ENCODE data around the gene FREM2.

The FREM2 gene, protein sequence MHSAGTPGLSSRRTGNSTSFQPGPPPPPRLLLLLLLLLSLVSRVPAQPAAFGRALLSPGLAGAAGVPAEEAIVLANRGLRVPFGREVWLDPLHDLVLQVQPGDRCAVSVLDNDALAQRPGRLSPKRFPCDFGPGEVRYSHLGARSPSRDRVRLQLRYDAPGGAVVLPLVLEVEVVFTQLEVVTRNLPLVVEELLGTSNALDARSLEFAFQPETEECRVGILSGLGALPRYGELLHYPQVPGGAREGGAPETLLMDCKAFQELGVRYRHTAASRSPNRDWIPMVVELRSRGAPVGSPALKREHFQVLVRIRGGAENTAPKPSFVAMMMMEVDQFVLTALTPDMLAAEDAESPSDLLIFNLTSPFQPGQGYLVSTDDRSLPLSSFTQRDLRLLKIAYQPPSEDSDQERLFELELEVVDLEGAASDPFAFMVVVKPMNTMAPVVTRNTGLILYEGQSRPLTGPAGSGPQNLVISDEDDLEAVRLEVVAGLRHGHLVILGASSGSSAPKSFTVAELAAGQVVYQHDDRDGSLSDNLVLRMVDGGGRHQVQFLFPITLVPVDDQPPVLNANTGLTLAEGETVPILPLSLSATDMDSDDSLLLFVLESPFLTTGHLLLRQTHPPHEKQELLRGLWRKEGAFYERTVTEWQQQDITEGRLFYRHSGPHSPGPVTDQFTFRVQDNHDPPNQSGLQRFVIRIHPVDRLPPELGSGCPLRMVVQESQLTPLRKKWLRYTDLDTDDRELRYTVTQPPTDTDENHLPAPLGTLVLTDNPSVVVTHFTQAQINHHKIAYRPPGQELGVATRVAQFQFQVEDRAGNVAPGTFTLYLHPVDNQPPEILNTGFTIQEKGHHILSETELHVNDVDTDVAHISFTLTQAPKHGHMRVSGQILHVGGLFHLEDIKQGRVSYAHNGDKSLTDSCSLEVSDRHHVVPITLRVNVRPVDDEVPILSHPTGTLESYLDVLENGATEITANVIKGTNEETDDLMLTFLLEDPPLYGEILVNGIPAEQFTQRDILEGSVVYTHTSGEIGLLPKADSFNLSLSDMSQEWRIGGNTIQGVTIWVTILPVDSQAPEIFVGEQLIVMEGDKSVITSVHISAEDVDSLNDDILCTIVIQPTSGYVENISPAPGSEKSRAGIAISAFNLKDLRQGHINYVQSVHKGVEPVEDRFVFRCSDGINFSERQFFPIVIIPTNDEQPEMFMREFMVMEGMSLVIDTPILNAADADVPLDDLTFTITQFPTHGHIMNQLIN (N-terminal part only)

DNA sequence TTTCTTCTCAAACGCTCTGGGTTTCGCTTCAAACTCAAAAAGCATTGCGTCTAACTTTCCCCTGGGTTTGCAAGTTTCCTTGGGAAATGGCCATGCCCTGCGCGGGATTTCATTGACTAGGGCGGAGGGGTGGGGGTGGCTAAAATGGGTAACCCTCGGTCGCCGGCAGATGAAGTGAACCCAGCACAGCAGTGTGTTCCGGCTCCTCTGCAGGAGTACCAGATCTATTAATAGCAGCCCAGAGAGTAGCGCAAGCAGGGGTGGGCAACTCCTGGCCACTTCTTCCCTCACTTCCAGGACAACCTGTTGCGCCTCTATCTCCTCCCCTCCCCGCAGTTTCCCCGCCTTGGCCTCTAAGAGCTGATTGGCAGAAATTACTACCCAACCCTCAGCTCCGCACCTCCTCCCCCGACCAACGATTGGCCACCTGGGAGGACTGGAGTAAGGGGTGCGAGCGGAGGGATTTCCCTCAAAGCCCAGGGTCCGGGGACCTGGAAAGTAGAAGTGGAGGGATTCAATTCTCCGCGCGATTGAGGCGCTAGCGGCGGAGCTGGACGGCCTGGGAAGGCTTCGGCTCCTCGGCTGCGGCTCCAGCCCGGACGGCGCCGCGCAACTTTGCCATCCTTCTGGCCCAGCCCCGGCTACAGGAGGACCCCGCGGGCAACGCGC lies at the start of gene FREM2:
TSS of gene FREM2 (plus strand) at position 501 of the 669 bp plus-strand sequence. CDS start 268 bp downstream, outside the sequence.
- no peak for FAIRE-seq

DNA sequence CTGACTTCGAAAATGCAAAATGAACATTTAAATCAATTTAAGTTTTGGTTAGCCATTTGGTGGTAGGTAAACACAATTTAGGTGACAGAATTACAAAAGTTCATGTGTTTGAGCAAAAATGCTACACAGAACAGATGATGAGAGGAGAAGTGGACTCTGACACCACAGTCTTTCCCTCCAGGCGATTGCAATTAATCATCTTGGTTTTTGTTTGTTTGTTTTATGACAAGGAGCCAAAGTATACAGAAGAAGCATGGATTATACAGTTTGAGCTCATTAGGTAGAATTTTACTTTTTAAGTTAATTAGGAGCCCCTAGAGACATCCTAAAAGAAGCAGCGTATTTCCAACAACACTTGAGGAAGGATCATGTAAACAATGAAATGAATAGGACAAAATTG lies 49.3 kb upstream of the FREM2 start:
- FAIRE-seq: no peak

DNA sequence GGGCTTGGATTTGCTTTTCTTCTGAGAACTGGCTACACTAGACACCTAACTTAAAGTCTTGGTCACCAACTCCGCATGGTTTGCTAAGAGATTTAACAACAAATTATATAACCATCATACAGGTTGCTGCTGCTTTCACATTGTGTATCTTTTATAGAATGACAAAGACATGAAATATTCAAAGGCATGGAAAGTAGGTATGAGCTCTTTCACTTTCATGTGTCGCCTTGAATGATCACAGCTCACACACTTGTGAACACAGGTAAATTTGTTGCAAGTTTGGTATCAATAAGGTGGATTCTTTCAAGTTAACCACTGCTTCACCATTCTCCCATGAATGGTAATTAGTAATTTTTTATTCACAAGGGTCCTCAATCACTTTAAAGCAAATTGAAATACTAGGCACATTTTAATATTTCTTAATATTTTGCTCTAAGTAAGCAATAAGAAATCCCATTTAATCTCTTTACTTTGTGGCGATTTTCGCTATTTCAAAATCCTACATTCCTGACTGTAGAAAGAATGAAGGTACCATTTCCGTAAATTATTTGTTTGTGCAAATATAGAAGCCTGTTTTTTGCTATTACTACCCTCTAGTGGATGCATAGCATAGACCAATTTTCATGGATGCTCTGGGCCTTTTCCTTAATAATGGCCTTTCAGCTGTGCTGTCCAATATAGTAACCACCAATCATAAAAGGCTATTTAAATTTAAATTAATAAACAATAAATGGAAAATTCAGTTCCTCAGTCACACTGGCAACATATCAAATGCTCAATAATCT lies 45.5 kb upstream of the FREM2 start:
- no peak for FAIRE-seq

DNA sequence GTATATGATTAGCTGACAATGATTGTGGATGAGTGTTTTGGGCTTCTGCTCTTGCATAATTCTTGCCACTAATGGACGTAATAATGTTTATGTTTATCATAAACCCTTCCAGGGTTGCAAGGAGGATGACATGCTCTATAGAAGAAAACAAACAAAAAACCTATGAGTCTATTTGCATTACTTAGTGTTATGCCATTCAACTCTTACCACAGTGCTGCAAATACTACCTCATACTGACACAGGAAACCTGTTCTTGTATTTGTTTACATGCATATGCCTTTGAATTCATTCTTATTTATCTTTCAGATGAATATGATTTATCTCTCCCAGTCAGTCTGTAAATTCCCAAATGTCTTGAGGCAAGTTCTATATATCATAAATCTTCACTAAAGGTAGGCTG lies 39.6 kb upstream of the FREM2 start:
- no peak for FAIRE-seq

DNA sequence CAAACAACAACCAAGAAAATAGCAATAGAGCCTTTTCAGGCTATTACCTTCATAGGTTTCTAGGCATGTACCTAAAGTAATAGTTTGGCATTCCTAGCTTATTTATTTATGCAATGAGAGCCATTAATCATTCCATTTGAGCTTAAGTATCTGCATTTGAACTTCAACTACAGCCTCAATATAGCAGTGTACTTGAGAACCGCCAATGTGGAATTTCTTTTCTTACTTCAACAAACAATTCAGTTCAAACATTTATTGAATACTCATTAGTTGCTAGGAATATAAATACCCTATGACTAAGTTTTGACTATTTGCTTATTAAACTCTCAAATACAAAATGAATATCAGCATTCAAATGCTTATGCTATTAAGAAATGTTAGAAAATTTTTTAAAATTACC lies 38.0 kb upstream of the FREM2 start:
- FAIRE-seq: no peak

DNA sequence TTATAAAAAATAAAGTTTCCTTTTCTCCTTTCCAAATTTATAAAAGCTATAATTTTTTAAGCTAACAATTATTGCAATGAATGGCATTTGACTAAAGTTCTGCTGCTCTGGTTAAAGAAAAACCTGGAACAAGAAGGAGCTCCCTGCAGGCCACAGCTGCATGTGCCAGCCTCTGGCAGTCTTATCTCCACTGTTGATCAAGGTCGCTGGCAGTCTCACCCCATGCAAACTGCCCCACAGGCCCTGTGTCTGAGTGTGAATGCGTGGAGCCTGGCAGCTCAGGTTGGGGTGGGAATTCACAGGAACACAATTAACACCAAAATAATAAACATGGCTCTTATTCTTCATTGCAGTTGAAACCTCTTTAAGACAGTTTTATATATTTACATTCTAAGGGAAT lies 30.2 kb upstream of the FREM2 start:
- FAIRE-seq: no peak

DNA sequence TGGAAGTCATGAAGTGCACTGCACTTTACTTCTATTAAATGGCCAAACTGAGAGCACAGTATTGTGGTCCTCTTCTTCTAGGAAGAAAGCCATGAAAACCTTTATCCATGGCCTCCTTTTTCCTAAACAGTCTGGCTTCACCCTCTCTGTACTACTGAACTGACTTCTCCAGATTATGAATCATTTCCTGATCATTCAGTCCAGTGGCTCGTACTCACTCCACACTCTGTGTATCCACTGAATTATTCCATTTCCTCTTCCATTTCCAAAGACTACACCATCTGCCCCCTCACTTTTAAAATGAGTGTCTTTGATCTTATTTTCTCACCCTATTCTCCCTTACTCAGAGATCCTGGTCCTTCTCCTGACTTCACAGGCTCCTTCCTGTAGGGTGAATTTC lies 29.7 kb upstream of the FREM2 start:
- no peak for FAIRE-seq

DNA sequence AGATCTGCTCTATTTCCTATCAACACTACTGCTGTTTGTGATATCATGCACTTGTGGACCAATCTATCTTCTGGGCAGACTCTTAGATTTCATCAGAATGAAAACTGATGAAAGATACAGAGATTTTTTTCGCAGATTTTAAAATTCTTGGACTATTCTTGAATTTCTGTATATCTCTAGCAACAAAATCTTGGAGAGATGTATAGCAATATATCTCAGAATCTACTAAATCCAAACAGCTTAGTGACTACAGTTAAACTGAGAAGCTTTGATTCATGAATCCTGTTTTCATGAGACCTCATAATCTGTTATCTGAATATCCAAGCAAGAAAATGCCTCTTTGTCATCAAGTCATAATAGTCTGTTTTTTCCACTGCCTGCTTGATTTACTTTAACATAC lies 28.0 kb upstream of the FREM2 start:
- FAIRE-seq: no peak

DNA sequence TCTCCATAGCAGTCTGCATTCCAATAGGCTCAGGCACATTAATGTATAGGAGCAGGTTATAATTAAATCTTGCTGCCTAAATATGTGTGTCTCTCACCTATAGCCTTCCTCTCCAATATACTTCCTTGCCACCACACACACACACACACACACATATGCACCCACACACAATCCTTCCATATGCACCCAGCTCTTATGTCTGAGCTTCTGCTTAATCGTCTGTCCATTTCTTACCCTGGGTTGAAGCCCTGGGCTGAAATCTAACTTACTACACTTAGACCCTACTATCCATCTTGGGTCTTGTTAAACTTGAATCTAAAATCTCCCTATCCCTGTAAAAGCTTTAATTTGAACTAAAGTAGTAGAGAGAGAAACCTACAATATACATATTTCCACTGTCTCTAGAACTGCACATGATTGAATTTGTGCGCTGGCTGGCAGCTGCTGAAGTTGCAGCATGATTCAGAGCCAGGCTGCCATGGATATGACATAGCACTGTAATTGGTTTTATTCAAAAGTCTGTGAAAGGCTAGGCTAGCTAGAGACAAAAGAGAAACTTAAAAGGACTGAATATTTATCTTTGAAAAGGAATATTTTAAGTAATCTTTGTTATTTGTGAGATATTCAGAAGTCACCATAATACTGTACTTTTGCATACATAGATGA lies 25.7 kb upstream of the FREM2 start:
- FAIRE-seq: no peak

DNA sequence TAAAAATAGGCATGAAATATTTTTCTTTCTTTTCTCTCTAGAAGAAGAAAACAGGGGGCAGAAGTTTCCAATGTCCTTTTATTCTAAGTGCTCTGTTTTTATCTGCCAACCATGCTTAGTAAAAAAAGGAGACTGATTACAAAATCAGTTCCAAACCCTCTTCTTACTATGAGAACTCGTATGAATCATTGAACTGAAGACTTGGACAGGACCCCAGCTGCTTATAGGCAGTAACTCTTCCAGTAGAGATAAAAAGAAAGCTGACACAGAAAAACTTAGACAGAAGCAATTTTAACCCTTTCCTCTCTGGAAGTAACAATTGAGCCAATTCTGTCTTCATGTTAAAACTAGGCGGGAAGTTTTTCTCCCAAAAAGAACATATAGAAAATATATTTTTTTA lies 24.5 kb upstream of the FREM2 start:
- FAIRE-seq: no peak

DNA sequence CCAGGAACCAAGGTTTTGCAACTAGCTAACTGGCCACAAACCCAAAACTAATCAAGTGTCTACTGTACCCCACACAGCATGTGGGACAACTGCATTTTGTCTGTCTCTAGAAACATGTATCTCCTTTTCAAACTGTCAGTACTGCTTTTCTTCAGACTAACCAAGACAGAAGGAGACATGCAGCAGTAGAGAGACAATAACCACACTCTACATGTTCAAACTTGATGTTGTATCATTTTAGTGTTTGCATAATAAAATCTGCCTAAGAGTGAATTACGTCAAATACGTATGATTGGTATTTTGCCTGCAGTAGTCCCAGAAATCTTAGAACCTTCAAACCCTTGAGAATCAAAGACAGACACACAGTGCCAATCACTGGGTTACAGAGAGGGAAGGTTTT lies 22.0 kb upstream of the FREM2 start:
- FAIRE-seq: no peak

DNA sequence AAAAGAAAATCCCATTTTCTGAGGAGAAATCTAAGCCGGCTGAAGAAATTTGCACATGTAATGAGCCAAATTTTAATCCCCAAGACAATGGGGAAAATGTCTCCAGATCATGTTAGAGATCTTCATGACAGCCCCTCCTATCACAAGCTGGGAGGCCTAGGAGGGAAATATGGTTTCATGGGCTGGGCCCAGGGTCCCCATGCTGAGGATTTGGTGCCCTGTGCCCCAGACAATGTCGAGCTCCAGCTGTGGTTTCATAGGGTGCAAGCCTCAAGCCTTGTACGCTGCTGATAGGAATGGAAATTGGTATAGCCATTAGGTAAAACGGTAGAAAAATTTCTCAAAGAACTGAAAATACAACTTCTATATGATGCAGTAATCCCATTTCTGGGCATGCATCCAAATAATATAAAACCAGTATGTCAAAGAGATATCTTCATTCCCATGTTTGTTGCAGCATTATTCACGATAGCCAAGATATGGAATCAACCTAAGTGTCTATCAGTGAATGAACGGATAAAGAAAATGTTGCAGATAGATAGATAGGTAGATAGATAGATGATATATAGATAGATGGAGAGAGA lies 19.3 kb upstream of the FREM2 start:
- no peak for FAIRE-seq

DNA sequence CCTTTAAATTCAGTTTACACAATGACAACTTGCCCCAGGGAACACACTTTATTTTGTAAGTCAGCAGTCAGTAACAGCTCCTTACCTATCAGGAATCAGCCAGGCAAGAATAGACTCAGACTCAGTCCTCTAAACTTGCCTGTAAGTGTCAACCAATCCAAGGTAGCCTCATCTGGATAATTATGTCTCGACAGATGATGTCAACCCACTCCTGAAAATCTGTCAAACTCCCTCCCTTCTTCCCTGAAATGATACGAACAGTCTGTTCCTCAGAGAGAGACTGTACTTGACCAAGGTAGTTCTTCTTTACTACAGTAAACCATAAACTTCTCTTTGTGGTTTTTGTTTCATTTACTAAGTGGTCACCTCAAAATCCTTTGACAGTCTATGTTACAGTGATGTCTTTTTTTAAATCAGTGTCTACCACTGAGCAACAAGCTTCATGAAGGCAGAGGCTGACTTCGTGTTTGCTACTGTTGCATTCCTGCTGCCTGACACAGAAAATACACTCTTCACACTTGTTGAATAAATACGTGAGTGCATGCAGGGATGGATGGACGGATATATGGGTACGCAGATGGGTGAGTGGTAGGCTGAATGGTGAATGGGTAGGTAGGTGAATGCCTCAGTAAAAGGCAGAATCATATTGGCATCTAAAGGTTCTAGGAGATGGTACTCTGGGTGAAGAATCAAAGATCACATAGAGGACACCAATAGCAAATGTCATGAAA lies 17.5 kb upstream of the FREM2 start:
- no peak for FAIRE-seq

DNA sequence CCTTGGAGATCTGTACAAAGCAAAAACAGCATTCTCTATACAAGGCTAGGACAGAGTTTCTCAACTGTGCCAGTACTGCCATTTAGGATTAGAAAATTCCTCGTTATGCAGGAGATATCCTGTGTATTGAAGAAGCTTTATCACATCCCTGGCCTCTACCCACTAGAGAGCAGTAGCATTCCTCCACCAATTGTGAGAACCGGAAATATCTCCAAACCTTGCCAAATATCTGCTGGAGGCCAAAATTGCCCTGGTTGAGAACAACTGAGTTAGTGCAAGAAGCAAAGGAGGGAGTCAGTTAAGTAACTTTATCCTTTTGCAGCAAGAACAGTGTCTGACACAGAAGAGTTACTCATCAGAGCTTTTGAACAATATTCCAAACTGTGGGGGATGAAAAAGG lies 16.2 kb upstream of the FREM2 start:
- no peak for FAIRE-seq

DNA sequence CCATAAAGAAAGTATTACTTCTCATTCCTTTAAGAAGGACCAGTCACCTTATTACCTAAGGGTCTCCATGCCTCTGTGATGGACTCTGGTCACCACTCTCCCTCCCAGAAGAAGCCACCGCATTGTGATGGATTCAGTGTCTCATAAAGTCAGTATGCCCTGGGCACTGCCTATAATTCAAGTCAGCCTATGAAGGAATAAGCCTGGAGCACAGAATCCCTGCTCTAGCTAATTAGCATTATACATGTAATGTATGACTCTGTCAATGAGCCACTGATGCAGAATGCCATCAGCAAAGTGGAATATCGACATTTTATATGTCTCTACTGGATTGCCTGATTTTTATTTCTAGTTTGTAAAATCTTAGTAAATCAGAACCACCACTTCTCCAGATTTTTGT lies 14.9 kb upstream of the FREM2 start:
- FAIRE-seq: no peak

DNA sequence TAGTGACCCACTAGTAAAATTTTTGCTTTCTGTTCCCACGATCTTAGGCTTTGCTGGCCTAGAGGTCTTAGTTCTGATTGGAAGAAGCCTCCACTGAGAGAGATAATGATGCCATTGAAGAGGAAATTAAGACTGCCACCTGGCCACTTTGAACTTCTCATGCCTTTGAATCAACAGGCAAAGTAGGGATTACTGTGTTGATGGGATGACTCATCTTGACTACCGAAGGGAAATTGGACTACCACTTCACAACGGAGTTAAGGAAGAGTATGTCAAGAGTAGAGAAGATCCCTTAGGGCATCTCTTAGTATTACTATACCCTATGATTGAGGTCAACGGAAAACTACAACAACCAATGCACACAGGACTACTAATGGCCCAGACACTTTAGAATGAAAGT lies 12.7 kb upstream of the FREM2 start:
- no peak for FAIRE-seq

DNA sequence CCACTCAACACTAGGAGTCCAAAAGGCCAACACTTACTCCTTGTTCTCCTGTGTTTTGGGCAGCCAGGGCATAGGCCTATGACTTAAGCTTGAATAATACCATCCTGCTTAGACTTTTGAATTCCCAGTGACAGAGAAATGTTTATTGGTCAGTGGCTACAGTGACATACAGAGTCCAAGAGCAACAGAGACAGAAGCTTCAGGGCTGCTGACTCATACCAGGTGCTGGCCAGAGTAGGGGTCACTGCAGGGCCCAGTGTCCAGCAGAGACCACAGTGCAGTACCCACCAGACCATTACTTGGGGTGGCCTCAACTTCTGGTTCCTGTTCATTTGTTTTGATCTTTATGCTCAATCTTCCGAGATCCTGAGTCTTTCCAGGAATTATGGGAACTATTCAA lies 6.0 kb upstream of the FREM2 start:
- FAIRE-seq: no peak

DNA sequence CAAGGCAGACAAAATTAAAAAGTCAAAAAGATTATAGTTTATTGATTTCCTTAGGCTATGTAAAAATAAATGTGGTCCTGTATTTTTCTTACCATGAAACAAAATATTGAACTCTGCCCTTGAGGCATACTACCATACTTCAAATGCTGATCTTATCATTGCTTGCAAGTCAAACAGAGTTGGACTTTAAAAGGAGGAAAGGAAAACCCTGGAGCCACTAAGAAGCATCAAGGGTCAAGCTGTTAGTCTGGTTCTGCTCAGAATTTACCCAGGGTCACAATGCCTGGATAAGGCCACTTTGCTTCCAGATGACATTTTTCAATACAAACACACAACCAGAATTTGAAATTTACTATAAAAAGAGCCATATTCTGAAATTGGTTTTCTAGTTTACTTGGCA lies 2.2 kb upstream of the FREM2 start:
- no peak for FAIRE-seq

DNA sequence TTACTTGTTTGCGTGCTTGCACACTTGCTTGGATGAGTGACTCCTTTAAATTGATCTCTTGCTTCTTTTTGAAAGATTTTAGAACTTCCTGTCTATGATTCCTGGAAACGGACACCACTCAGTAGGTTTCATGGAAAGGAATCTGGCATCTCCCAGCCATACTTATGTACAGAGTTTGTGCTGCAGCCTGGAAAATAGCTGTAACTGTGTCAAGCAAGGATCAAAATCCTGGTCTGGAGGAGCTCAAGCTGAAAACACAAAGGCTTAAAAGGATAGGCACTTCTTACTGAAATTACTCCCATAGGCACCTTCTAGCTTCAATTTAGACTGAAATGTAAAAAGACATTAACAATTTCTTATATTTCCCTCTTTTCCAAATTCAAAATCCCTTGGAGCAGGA lies 1.4 kb upstream of the FREM2 start:
- FAIRE-seq: no peak

DNA sequence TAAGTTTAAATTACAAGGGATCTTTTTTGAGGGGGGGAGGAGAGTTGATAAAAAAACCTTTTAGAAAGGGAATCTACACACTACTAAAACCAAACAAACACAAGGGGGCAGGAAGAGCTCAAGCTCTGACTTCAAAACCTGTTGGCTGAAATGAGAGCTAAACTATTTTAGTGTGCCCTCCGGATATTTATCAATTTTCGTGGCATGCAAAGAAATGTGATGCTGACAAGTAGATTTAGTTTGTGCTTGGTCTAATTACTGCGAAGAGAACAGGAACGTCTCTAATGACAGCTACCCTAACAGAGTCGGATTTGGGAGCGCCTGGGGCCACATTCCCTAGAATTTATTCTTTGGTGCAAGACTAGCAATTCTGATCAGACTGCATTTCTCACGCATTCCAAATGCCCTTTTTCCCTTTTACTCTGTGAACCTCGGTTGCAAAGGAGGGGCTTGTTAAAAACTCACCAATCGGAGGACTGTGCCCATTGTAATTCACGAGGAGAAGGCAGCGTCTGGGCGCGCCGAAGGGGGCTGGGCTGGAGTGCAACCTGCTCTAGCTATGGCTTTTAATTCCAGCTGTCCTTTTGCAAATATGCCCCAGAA lies 802 bp upstream of the FREM2 start:
- no peak for FAIRE-seq

Data from endometrium (tissue), 2 donors.